K562 (cell line): Measurements from ENCODE around the gene RNF11. TPM values are rescaled to one million over a fixed set of nuclear protein-coding genes. Genes with fewer than 3 reads are reported as not detected.

Experiments used
- ATAC-seq: fragments of 200-7000 bp; cut with Tn5 transposase; 3 replicates; pipeline ENCODE4 v1.9.1; 2020; ENCODE audit warnings: moderate library complexity
- BruUV-seq: library from RNA; stranded (reverse); fragments of 400-500 nt; replicated peaks from 2 replicates; lab custom pipeline; 2021; lab: Mats Ljungman, UMichigan
- CTCF ChIA-PET: fragments of 300-600 bp; formaldehyde crosslinking; extraction: SDS; loops from one replicate; lab custom pipeline; 2021; ENCODE audit warnings: low intra/inter-chr PET ratio; lab: Yijun Ruan, JAX
- POLR2A ChIA-PET: fragments of 300-600, 350-650 bp; sonication (Branson Sonifier 250); formaldehyde crosslinking; extraction: SDS; loops from one replicate; lab custom pipeline; 2021; ENCODE audit warnings: antibody characterized with exemption, inconsistent platforms; lab: Yijun Ruan, JAX
- DNase-seq, 4 experiments: peaks; one replicate each; pipeline versions ENCODE4 v3.0.0 to v3.0.0-alpha.2; 2011 to 2018; ENCODE audit warnings: low spot score in 3 of 4, mixed read lengths in 3 of 4; ENCODE audit errors: extremely low read depth in 1 of 4
- FAIRE-seq: peaks from 2 replicates; lab custom pipeline; 2011; peaks lifted over from hg19 to GRCh38; lab: Jason Lieb, UNC
- H2AFZ ChIP-seq: 2 replicates; pipeline ENCODE4 v1.6.0; 2011; ENCODE audit warnings: low read depth, low read length, control low read depth, inconsistent platforms
- H3K27ac ChIP-seq: fragments of 200-600 bp; 3 replicates; pipeline ENCODE4 v1.8.0; 2011; ENCODE audit warnings: low read depth, mild to moderate bottlenecking, control low read depth, inconsistent platforms, low read length, moderate library complexity, mixed read lengths; ENCODE audit errors: extremely low read depth
- H3K27me3 ChIP-seq, 2 experiments: fragments of 300-600 bp in 1 of 2; 2 replicates in 1 of 2; 3 replicates in 1 of 2; pipeline versions ENCODE4 v1.6.0 to v1.8.0; 2011; ENCODE audit warnings: inconsistent platforms in 2 of 2, low read length in 2 of 2, mild to moderate bottlenecking in 1 of 2, mixed read lengths in 1 of 2, moderate library complexity in 1 of 2; ENCODE audit not compliant: control insufficient read depth in 2 of 2, insufficient read depth in 2 of 2
- H3K36me3 ChIP-seq: fragments of 300-600 bp; 3 replicates; pipeline ENCODE4 v1.8.0; 2011; ENCODE audit warnings: mild to moderate bottlenecking, low read length, inconsistent platforms; ENCODE audit not compliant: control insufficient read depth, insufficient read depth
- H3K4me1 ChIP-seq, 2 experiments: fragments of 200-600 bp in 1 of 2; replicated peaks in 1 of 2; 2 replicates in 1 of 2; 3 replicates in 1 of 2; pipeline versions ENCODE4 v1.5.1 to v1.8.0; 2011; ENCODE audit warnings: inconsistent platforms in 2 of 2, low read length in 2 of 2, mild to moderate bottlenecking in 1 of 2, mixed read lengths in 1 of 2, moderate library complexity in 1 of 2; ENCODE audit not compliant: control insufficient read depth in 2 of 2, insufficient read depth in 2 of 2
- H3K4me2 ChIP-seq: 2 replicates; pipeline ENCODE4 v1.6.1; 2011; ENCODE audit warnings: low read length, control low read depth, inconsistent platforms, mixed read lengths; ENCODE audit not compliant: insufficient read depth
- H3K4me3 ChIP-seq: fragments of 200-600 bp; sonication (generic), shearing (Covaris generic); 2 replicates; pipeline ENCODE4 v1.5.1; 2016; ENCODE audit warnings: control low read depth, inconsistent platforms
- H3K79me2 ChIP-seq: fragments of 200-600 bp; 3 replicates; pipeline ENCODE4 v1.8.0; 2011; ENCODE audit warnings: low read length, inconsistent platforms; ENCODE audit not compliant: control insufficient read depth, insufficient read depth
- H3K9ac ChIP-seq, 2 experiments: 2 replicates each; pipeline versions ENCODE4 v1.6.0 to v1.6.1; 2011; ENCODE audit warnings: low read depth in 2 of 2, low read length in 2 of 2, control low read depth in 1 of 2, inconsistent platforms in 1 of 2, mild to moderate bottlenecking in 1 of 2, mixed read lengths in 1 of 2; ENCODE audit not compliant: insufficient read depth in 1 of 2
- H3K9me1 ChIP-seq: one replicate; pipeline ENCODE4 v1.6.0; 2011; ENCODE audit warnings: inconsistent platforms, mild to moderate bottlenecking, low read length, moderate library complexity; ENCODE audit not compliant: control insufficient read depth, insufficient read depth
- H3K9me3 ChIP-seq: replicated peaks from 2 replicates; pipeline ENCODE4 v1.5.1; 2011; ENCODE audit warnings: low read depth, low read length, inconsistent platforms; ENCODE audit not compliant: control insufficient read depth, insufficient read depth
- H4K20me1 ChIP-seq: replicated peaks from 2 replicates; pipeline ENCODE4 v1.6.1; 2011; ENCODE audit warnings: low read length, inconsistent platforms, mixed read lengths; ENCODE audit not compliant: control insufficient read depth, insufficient read depth
- CBFA2T3 ChIP-seq: fragments of 450-650 bp; IDR thresholded peaks from 2 replicates; pipeline ENCODE4 v1.6.1; 2017
- MAX ChIP-seq: sonication (generic); formaldehyde crosslinking; IDR thresholded peaks from 2 replicates; pipeline ENCODE4 v1.9.0; 2022; ENCODE audit warnings: mild to moderate bottlenecking, missing genetic modification reagents
- SAP30 ChIP-seq: fragments of 200-600 bp; sonication (generic); IDR thresholded peaks from 2 replicates; pipeline ENCODE4 v1.6.1; 2012; ENCODE audit warnings: borderline replicate concordance, low read depth, mild to moderate bottlenecking, moderate library complexity, low read length, control low read depth, inconsistent platforms; ENCODE audit not compliant: insufficient read depth, poor library complexity, severe bottlenecking
- SLC30A9 ChIP-seq: fragments of 250-450 bp; sonication (Bioruptor Pico); IDR thresholded peaks from 2 replicates; pipeline ENCODE4 v1.8.0; 2022; ENCODE audit warnings: mild to moderate bottlenecking, moderate library complexity
- USF2 ChIP-seq: sonication (generic); formaldehyde crosslinking; IDR thresholded peaks from 2 replicates; pipeline ENCODE4 v1.5.0; 2020; ENCODE audit warnings: missing genetic modification reagents
- whole genome bisulfite sequencing: fragments of 100-300 bp; shearing (Covaris generic); methylation state at CpG from one replicate; pipeline ENCODE4 v1.1.6; 2016; ENCODE audit warnings: low coverage, mixed read lengths; ENCODE audit not compliant: insufficient coverage; ENCODE audit errors: missing lambda C conversion rate; 5-methylcytosine and 5-hydroxymethylcytosine counted together
- in situ Hi-C: fragments of 300-500 bp; cut with MboI; formaldehyde crosslinking; loops from 4 replicates; pipeline ENCODE4 v1.15.0; 2018; ENCODE audit warnings: inconsistent platforms, mixed read lengths
- intact Hi-C: fragments of 100-400 bp; cut with micrococcal nuclease; formaldehyde crosslinking; loops from 2 replicates; pipeline ENCODE4 v1.14.2; 2022
- polyA plus RNA-seq, 8 experiments: library from polyadenylated mRNA; depleted of rRNA in 4 of 8; stranded (reverse) in 5 of 8; unstranded in 3 of 8; fragments of >200 nt; fragmentation: Nextera tagmentation in 2 of 8; fragmentation: Illumina TruSeq in 1 of 8; extraction: Ambion mirVana in 2 of 8; extraction: Trizol in 1 of 8; gene quantifications; 2 replicates each; pipeline versions ENCODE4 v1.2.1 to v1.2.3, GENCODE V29; 2011 to 2014; ENCODE audit warnings: inconsistent platforms in 1 of 8, missing spikeins in 1 of 8
- total RNA-seq, 7 experiments: library from RNA; depleted of rRNA in 6 of 7; stranded (reverse); fragments of >200 nt in 6 of 7; fragmentation: Illumina TruSeq in 2 of 7; extraction: Trizol in 2 of 7; gene quantifications; 2 replicates each; pipeline versions ENCODE4 v1.2.1 to v1.2.3, GENCODE V29; 2011 to 2021; ENCODE audit warnings: low replicate concordance in 1 of 7

Gene RNF11
- total and polyA plus RNA-seq, 9 of the 15 experiments (the other 6 are each of a cell fraction or from before 2014, with no cell fraction given) = 5.7 to 34.3 (median 23.1) TPM

GRCh38 chr1:51297401-51298321, 61.6 kb downstream of the RNF11 start:
- intact Hi-C loops (loop anchor here (2.0 to 5.0 kb wide), 4 partner anchors 60 to 425 kb away; partner anchors contain the start of gene RNF11), in situ Hi-C loops (no loop called here)
- CTCF ChIA-PET = interaction anchor here (0.6 to 1.1 kb wide), 2 partner anchors 16 to 79 kb away, joined by 3 read pairs; no protein-coding TSS in a partner anchor
- WGBS = 79% methylated on average over 25 of the region's 25 CpGs
- ATAC-seq = no peak
- no peak for TF ChIP-seq SLC30A9 (CRISPR knock-in tag)
- TF ChIP-seq MAX (CRISPR knock-in tag) = peak; percentile 17; the same call in 1 of the 2 replicates
- TF ChIP-seq USF2 (CRISPR knock-in tag) = no peak
- TF ChIP-seq CBFA2T3 = no peak
- no peak for TF ChIP-seq SAP30
- peak overlapping the region in 1 of 2 experiments; percentile 62; a peak in 2 of 4 replicates for H3K9ac ChIP-seq
- H3K9me3 ChIP-seq = no peaks in the 10 kb centered on the region
- H3K27ac ChIP-seq = no peak overlapping the region
- no peak overlapping the region for H3K4me3 ChIP-seq
- no peak for DNase-seq
- H3K27me3 ChIP-seq = no peaks in the 10 kb centered on the region
- H3K79me2 ChIP-seq = no peaks in the 10 kb centered on the region
- H3K4me1 ChIP-seq = peaks cover 12 to 45% of the 10 kb centered on the region in 2 experiments; a peak in 4 of 5 replicates
- peak; percentile 42 for FAIRE-seq
- no peaks in the 10 kb centered on the region for H3K36me3 ChIP-seq
- peak overlapping the region; percentile 97 for H2AFZ ChIP-seq
- no TSS peak for BruUV-seq
- POLR2A ChIA-PET = interaction anchor here (0.9 to 1.0 kb wide), 4 partner anchors 9 to 34 kb away, joined by 3 to 4 read pairs (median 4); no protein-coding TSS in a partner anchor
- H3K4me2 ChIP-seq = peak overlapping the region; percentile 8; the same call in 1 of the 2 replicates
- H4K20me1 ChIP-seq = no peaks in the 10 kb centered on the region
- no peaks in the 10 kb centered on the region for H3K9me1 ChIP-seq
